ENCODE results near the gene USP10. TPM values are rescaled to one million over a fixed set of nuclear protein-coding genes. Genes with fewer than 3 reads are reported as not detected.

USP10 gene
- total RNA-seq, 1 experiment from 2014 or later, result 50.4 TPM

GRCh38 chr16:84652566-84652965, 47.2 kb upstream of the USP10 start:
- Histone ChIP-seq H3K9ac (ENCODE audit: low read length) (no peak overlapping the region), H3K9me3 (ENCODE audit: low read length) (no peaks in the 10 kb centered on the region), H3K27ac (ENCODE audit: low read length) (no peak overlapping the region), H2AFZ (ENCODE audit: low read length) (no peak overlapping the region), H3K9me2 (replicated peaks; ENCODE audit: low read length) (no peaks in the 10 kb centered on the region), H3K27me3 (ENCODE audit: low read length) (no peaks in the 10 kb centered on the region), H3K4me3 (ENCODE audit: low read length) (no peak overlapping the region), H3K79me2 (ENCODE audit: low read length) (peaks cover 10% of the 10 kb centered on the region), H3K36me3 (ENCODE audit: low read depth, low read length) (no peaks in the 10 kb centered on the region; the same call in none of the 2 replicates), H4K20me1 (ENCODE audit: low read length) (no peaks in the 10 kb centered on the region), H3F3A (ENCODE audit: low read length, unreplicated experiment) (no peaks in the 10 kb centered on the region), H3K4me1 (ENCODE audit: insufficient read depth, low read length) (peaks cover 7% of the 10 kb centered on the region; the same call in 1 of the 2 replicates), H3K4me2 (ENCODE audit: low read length) (no peak overlapping the region)
- ATAC-seq (no peak), DNase-seq (no peak)
- TF ChIP-seq EZH2phosphoT487 (IDR thresholded peaks at IDR 0.05; ENCODE audit: borderline replicate concordance, low read length), result no peak
- no peak for TF ChIP-seq CTCF (conservative IDR thresholded peaks at IDR 0.05; ENCODE audit: low read depth, low read length)
- TF ChIP-seq EZH2 (IDR thresholded peaks at IDR 0.05; ENCODE audit: low read length, unreplicated experiment), result no peak
- intact Hi-C loops (cut with micrococcal nuclease), result no loop called here
- no TSS peak for BruUV-seq (replicated peaks)
- ChIA-PET POLR2A (ENCODE audit: unreplicated experiment) (no interaction called here), CTCF (no interaction called here)

GRCh38 chr16:84654238-84654637, 45.6 kb upstream of the USP10 start:
- Histone ChIP-seq H2AFZ (ENCODE audit: low read length) (no peak overlapping the region), H3K9ac (ENCODE audit: low read length) (no peak overlapping the region), H3K27me3 (ENCODE audit: low read length) (no peaks in the 10 kb centered on the region), H3K4me3 (ENCODE audit: low read length) (no peak overlapping the region), H4K20me1 (ENCODE audit: low read length) (no peaks in the 10 kb centered on the region), H3K4me1 (ENCODE audit: insufficient read depth, low read length) (peaks cover 6% of the 10 kb centered on the region; the same call in 1 of the 2 replicates), H3K27ac (ENCODE audit: low read length) (no peak overlapping the region), H3K4me2 (ENCODE audit: low read length) (no peak overlapping the region), H3F3A (ENCODE audit: low read length, unreplicated experiment) (no peaks in the 10 kb centered on the region), H3K36me3 (ENCODE audit: low read depth, low read length) (no peaks in the 10 kb centered on the region; the same call in none of the 2 replicates), H3K79me2 (ENCODE audit: low read length) (peaks cover 5% of the 10 kb centered on the region), H3K9me2 (replicated peaks; ENCODE audit: low read length) (no peaks in the 10 kb centered on the region), H3K9me3 (ENCODE audit: low read length) (no peaks in the 10 kb centered on the region)
- CTCF ChIA-PET, result no interaction called here
- BruUV-seq (replicated peaks), result no TSS peak
- intact Hi-C loops (cut with micrococcal nuclease), result no loop called here
- ATAC-seq (no peak), DNase-seq (no peak)
- POLR2A ChIA-PET (ENCODE audit: unreplicated experiment), result no interaction called here
- TF ChIP-seq CTCF (conservative IDR thresholded peaks at IDR 0.05; ENCODE audit: low read depth, low read length) (no peak), EZH2 (IDR thresholded peaks at IDR 0.05; ENCODE audit: low read length, unreplicated experiment) (no peak), EZH2phosphoT487 (IDR thresholded peaks at IDR 0.05; ENCODE audit: borderline replicate concordance, low read length) (no peak)

GRCh38 chr16:84654998-84655397, 44.8 kb upstream of the USP10 start:
- H3K4me2 ChIP-seq (ENCODE audit: low read length), result no peak overlapping the region
- POLR2A ChIA-PET (ENCODE audit: unreplicated experiment), result no interaction called here
- TF ChIP-seq EZH2phosphoT487 (IDR thresholded peaks at IDR 0.05; ENCODE audit: borderline replicate concordance, low read length) (no peak), CTCF (conservative IDR thresholded peaks at IDR 0.05; ENCODE audit: low read depth, low read length) (no peak), EZH2 (IDR thresholded peaks at IDR 0.05; ENCODE audit: low read length, unreplicated experiment) (no peak)

More at GRCh38 chr16:84654998-84655397, 44.8 kb upstream of the USP10 start:
- intact Hi-C loops (cut with micrococcal nuclease), result no loop called here
- no peaks in the 10 kb centered on the region for H3K79me2 ChIP-seq (ENCODE audit: low read length)
- no peaks in the 10 kb centered on the region for H3K9me3 ChIP-seq (ENCODE audit: low read length)
- no peaks in the 10 kb centered on the region for H3F3A ChIP-seq (ENCODE audit: low read length, unreplicated experiment)
- H3K9ac ChIP-seq (ENCODE audit: low read length), result no peak overlapping the region
- no peaks in the 10 kb centered on the region for H3K27me3 ChIP-seq (ENCODE audit: low read length)
- H3K4me1 ChIP-seq (ENCODE audit: insufficient read depth, low read length), result peaks cover 1% of the 10 kb centered on the region; the same call in 1 of the 2 replicates
- no peaks in the 10 kb centered on the region for H4K20me1 ChIP-seq (ENCODE audit: low read length)
- no peaks in the 10 kb centered on the region for H3K9me2 ChIP-seq (replicated peaks; ENCODE audit: low read length)
- CTCF ChIA-PET, result no interaction called here
- H2AFZ ChIP-seq (ENCODE audit: low read length), result no peak overlapping the region
- ATAC-seq, result no peak
- no peak overlapping the region for H3K27ac ChIP-seq (ENCODE audit: low read length)
- DNase-seq, result no peak
- no peak overlapping the region for H3K4me3 ChIP-seq (ENCODE audit: low read length)
- no peaks in the 10 kb centered on the region; the same call in none of the 2 replicates for H3K36me3 ChIP-seq (ENCODE audit: low read depth, low read length)
- BruUV-seq (replicated peaks), result no TSS peak

All from PC-3 (cell line).